KOPT-K1 (cell line): Measurements from ENCODE around the gene MYO7A.

ENCODE experiments used
- H3K27ac ChIP-seq: fragments of 200-600 bp; sonication (generic); 2 replicates; pipeline ENCODE4 v1.5.1; 2016; ENCODE audit warnings: antibody characterized with exemption, mild to moderate bottlenecking, low read depth, low read length; ENCODE audit not compliant: poor library complexity, severe bottlenecking
- H3K36me3 ChIP-seq: fragments of 200-600 bp; sonication (generic); 2 replicates; pipeline ENCODE4 v1.5.1; 2017; ENCODE audit warnings: antibody characterized with exemption, mild to moderate bottlenecking, low read length, moderate library complexity; ENCODE audit not compliant: insufficient read depth
- H3K9me3 ChIP-seq: fragments of 200-600 bp; sonication (generic); 2 replicates; pipeline ENCODE4 v1.5.1; 2017; ENCODE audit warnings: antibody characterized with exemption, low read length, mild to moderate bottlenecking; ENCODE audit not compliant: insufficient read depth, poor library complexity, severe bottlenecking

Gene MYO7A

DNA sequence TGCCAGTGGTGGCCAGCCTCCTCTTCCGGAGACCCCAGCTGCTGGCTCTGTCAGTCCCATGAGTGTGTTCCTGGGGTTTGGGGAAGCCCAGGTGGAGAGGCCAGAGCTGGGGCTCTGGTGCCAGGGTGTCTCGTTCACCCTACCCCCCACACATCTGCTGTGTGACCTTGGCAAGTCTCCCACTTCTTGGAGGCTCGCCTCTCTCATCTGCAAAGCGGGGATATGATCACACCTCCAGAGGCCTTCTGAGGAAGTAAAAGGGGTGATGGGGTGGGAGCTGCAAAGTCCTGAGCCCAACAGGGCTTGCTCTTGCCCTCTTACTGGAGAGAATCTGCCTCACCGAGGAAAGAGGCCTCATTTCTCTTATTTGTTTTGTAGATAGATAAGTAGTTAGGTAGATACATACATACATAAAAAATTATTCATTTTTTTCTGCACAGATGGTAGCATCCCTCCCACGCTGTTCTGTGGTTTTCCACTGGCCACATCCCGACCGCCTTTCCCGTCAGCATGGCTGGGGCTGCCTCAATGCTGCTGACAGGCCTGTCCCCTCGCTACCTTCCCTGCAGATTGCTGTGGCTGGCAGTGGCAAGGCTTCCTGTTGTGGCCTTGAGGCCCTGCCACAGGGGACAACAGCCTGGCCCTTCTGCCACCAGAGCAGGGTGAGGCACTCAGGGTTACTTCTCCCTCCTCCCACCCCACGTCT is 23.9 kb downstream of the MYO7A start:
- H3K9me3 ChIP-seq: no peaks in the 10 kb centered on the region
- no peak overlapping the region for H3K27ac ChIP-seq
- no peaks in the 10 kb centered on the region for H3K36me3 ChIP-seq

DNA sequence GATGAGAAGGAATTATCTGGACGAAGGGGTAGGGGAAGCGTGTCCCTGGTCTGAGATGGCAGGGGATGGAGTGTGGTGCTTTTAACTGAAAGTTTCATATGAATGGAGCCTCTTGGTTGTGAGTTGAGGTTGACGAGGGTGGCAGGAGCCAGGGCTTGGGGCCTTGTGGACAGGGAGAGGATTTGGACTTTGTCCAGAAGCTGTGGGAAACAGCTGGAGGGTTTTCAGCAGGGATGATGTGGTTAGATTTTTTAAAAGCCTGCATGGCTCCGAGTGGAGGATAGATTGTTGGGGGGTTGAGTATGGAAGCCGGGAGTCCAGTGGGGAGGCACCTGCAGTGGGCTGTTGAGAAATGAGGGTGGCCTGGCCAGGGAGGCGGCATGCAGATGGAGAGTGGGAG is 24.8 kb downstream of the MYO7A start:
- no peaks in the 10 kb centered on the region for H3K36me3 ChIP-seq
- no peak overlapping the region for H3K27ac ChIP-seq
- H3K9me3 ChIP-seq: no peaks in the 10 kb centered on the region

DNA sequence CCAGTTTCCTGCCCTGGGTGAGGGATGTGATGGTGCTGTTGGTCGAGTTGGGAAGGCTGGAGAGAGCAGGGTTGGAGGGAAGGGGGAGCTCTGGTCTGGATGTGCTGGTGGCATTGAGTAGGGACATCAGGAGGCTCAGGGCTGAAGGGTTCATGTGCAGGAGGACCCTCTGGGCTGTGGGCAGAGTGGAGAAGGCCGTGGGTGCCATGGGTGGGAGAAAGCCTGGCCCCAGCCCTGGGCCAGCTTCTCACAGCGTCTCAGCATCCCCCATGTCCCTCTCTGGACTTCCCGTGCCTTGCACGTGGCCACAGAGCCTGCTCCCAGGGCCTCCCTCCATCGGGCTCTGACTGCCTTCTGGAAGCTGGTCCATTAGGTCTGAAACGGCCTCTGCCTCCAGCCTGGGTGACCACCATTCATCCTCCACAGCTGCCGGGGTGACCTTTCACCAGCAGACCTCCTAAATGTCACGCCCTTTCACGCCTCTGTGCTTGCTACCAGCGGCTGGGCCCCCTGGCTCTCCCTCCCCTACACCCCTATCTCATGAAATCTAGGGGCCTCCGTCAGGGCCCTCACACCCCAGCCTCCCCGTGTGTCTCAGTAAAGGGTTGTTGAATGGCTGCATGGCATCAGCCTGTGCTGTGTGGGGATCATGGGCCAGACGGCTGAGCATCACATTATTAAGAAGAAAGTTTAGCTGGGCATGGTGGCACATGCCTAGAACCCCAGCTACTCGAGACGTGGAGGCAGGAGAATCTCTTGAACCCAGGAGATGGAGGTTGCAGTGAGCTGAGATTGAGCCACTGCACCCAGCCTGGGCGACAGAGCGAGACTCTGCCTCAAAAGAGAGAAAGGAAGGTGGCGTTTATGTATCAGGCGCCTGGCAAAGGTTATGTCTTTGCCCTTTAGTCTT is 25.5 kb downstream of the MYO7A start:
- Histone ChIP-seq H3K9me3 (no peaks in the 10 kb centered on the region), H3K27ac (no peak overlapping the region), H3K36me3 (no peaks in the 10 kb centered on the region)

DNA sequence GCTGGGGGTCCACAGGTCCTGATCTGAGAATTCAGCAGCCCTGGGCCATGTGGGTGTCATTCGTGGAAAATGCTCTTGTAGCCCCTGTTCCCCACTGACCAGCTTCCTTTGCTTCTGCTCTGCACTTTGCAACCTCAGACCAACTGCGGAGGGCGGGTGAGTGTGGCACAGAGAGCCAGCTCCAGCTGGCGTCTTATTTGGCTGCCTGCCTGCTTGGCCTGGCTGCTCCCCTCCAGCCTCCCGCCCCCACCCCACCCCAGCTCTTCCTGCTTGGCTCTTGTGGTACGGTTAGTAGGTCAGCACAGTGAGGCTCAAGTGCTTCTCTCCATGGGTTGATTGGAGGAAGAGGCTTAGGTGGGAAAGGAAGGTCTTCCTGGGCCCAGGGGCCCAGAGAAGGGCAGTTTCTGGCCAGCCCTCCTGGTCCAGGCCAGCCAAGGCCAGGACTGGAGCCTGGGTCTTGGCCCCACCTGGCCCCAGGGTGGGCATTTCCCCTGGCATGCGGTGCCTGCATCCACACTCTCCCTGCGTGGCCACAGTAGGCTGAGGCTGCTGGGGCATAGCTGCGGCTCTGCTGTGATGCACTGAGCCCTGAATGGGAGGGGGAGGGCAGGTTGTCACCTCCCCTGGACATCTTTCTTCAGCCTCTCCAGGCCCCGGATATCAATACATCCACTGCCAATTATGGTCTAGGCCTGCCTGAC is 26.5 kb downstream of the MYO7A start:
- H3K36me3 ChIP-seq: no peaks in the 10 kb centered on the region

DNA sequence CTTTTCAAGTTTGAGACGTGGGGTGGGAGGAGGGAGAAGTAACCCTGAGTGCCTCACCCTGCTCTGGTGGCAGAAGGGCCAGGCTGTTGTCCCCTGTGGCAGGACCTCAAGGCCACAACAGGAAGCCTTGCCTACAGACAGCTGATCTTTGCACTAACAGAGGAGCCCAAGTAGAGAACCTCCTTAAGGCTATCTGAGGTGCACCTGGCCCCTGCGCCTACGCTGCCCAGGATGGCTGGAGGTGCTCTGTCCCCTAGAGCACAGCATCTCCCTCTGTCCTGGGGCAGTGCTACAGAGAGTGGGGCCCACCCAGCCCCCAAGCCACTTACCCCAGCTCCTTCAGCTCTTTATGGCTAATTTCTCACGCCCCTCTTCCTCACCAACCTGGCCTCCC is 27.0 kb downstream of the MYO7A start:
- Histone ChIP-seq H3K36me3 (no peaks in the 10 kb centered on the region), H3K9me3 (no peaks in the 10 kb centered on the region), H3K27ac (no peak overlapping the region)

More for the DNA sequence above, 26.5 kb downstream of the MYO7A start:
- Histone ChIP-seq H3K9me3 (no peaks in the 10 kb centered on the region), H3K27ac (no peak overlapping the region)

DNA sequence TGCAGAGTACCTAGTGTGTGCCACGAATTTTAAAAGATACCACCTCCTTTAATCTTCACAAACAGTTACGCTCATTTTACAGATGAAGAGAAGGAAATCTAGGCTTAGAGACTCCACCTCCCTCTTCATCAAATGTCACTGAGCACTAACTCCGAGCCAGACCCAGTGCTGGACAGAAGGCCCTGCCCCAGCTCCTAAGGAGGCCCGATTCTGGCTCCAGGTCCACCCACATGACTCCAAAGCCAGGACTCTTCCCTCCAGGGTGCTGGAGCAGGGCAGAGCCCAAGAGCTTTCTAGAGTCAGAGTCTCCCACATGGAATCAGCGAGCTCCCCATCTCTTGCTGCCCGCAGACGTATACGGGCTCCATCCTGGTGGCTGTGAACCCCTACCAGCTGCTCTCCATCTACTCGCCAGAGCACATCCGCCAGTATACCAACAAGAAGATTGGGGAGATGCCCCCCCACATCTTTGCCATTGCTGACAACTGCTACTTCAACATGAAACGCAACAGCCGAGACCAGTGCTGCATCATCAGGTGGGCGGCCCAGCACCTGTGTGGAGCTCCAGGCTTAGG is 27.6 kb downstream of the MYO7A start:
- no peak overlapping the region for H3K27ac ChIP-seq
- no peaks in the 10 kb centered on the region for H3K9me3 ChIP-seq
- H3K36me3 ChIP-seq: no peaks in the 10 kb centered on the region

DNA sequence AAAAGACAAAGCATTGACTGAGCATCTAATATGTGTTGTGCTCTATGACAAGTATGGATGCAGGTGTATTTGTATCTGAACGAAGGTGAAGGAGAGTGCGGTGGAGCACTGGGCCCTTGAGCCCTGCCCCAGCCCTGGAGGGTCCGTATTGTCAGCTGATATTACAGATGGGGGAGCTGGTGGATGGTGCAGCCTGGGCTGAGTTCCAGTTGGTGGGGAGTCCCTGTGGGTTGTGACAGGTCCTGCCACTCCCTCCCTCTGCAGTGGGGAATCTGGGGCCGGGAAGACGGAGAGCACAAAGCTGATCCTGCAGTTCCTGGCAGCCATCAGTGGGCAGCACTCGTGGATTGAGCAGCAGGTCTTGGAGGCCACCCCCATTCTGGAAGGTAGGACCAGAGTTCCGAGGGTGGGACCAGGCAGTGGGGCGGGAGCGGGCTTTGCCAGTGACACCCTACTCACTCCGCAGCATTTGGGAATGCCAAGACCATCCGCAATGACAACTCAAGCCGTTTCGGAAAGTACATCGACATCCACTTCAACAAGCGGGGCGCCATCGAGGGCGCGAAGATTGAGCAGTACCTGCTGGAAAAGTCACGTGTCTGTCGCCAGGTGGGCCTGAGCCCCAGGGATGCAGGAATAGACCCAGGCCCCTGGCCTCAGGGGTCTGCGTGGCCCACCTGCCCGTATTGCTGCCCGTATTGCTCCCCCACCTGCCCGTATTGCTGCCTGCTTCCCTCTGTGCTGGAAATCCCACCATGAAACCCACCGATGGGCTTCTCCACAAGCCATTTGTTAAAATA is 28.6 kb downstream of the MYO7A start:
- Histone ChIP-seq H3K9me3 (no peaks in the 10 kb centered on the region), H3K27ac (no peak overlapping the region), H3K36me3 (no peaks in the 10 kb centered on the region)

DNA sequence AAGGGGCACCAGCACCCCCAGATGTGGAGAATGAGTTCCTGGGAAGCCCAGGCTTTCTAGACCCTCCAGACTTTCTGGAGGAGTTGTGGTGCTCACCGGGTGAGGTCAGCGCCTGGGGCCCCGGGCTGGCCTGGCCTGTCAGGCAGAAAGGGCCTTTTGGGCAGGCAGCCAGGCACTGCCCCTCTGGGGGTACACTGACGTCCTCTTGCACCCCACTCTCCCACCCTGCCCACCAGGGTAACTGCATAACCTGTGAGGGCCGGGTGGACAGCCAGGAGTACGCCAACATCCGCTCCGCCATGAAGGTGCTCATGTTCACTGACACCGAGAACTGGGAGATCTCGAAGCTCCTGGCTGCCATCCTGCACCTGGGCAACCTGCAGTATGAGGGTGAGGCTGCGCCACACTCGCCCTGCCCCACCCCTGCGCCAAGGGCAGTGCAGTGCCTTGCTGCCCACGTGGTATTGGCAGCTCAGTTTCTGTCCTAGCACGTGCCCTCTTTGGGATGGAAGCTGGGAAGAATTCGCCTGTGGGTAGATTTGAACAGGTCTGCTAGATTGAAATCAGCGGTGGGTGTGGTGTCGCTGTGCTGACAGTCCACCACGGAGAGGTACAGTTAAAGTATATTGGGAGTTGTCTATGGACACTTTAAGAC is 30.1 kb downstream of the MYO7A start:
- Histone ChIP-seq H3K27ac (no peak overlapping the region), H3K9me3 (no peaks in the 10 kb centered on the region), H3K36me3 (no peaks in the 10 kb centered on the region)

DNA sequence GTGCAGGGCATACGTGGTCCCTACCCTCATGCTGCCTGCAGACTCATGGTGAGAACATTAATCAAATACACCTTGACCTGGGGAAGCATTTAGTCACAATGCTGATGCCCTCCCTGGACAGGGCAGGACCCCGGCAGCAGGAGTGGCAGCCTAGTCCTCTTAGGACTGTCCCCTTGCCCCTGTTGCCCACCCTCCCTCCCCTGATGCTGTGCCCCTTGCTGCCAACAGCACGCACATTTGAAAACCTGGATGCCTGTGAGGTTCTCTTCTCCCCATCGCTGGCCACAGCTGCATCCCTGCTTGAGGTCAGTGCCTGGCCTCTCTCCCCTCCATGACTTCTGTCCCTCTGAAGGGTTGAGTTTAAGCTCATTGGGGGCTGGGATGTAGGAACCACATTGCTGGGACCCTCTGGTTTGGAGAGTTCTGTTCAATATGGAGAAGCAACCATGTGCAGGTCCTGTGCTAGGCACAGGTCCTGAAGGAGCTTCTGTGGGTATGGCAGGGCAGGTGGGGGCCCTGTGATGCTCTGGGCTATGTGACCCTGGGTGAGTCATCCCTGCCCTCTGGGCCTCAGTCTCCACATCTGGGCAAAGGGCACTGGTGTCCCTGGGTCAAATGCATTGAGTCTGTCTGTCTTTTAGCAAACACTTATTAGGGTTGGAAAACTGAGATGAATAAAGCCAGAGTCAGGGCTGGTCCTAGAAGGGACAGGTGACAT is 31.3 kb downstream of the MYO7A start:
- Histone ChIP-seq H3K27ac (no peak overlapping the region), H3K36me3 (no peaks in the 10 kb centered on the region), H3K9me3 (no peaks in the 10 kb centered on the region)

DNA sequence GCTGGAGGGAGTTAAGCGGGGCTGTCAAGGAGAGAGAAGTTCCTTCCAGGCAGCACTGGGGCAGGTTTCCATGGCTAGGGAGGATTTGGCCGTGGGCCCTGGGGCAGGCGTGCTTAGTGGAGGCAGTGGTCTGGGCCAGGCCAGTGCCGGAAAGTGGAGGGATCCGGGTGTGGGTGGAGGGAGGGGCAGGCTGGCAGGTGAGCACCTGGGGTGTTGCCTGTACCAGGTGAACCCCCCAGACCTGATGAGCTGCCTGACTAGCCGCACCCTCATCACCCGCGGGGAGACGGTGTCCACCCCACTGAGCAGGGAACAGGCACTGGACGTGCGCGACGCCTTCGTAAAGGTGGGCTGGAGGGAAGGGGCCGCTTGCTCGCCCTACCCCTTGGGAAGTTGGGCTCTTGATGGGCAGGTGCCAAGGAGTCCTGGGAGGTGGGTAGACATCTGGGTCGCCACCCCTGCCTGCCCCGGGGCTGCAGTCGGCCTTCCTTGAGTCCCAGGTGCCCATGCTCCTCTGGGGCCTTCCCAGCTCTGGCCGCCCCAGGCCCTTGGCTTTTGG is 32.0 kb downstream of the MYO7A start:
- Histone ChIP-seq H3K27ac (no peak overlapping the region), H3K36me3 (no peaks in the 10 kb centered on the region), H3K9me3 (no peaks in the 10 kb centered on the region)

DNA sequence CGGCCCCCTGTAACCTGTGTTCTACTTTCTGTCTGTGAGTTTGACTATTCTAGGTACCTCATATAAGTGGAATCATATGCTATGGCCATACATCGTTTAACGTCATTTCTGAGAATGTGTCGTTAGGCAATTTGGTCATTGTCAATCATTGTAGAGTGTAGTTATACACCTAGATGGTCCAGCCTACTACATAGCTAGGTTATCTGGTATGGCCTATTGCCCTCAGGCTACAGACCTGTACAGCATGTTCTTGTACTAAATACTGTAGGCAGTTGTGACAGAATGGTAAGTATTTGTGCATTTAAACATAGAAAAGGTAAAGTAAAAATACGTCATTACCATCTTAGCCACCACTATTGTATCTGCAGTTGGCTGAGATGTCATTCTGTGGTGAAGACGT is 35.2 kb downstream of the MYO7A start:
- H3K27ac ChIP-seq: no peak overlapping the region
- no peaks in the 10 kb centered on the region for H3K36me3 ChIP-seq
- no peaks in the 10 kb centered on the region for H3K9me3 ChIP-seq

DNA sequence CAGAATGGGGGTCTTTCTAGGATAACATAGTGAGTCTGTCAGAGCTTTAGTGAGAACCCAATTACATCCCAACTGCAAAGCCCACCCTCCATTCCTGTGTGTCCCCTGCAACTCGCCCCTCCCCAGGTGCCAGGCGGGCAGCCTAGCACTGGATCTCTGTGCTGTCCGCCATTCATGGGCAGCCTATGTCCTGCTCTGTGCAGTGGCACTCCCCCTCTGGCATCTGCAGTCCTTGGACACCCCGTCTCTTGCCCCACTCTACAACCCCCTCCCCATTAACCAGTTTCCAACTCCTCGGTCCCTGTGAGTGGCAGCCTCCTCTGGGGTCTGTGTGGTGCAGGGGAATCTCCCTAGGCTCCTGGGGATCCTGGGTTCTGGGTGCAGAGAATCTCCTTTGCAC is 37.0 kb downstream of the MYO7A start:
- Histone ChIP-seq H3K36me3 (no peaks in the 10 kb centered on the region), H3K27ac (no peak overlapping the region), H3K9me3 (no peaks in the 10 kb centered on the region)

DNA sequence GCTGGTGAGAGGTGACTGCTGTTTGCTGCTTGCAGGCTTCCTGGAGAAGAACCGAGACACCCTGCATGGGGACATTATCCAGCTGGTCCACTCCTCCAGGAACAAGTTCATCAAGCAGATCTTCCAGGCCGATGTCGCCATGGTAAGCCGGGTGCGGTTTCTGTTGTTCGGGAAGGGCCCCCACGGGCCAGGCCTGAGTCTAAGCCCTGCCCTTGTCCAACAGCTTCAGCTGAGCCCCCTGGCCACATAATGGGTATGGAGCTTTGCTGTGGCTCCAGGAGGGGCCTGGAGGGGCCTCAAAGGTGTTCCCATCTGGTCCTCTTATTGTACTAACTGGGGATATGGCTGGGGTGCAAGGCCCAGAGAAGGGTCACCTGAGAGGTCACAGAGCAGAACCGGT is 38.0 kb downstream of the MYO7A start:
- Histone ChIP-seq H3K36me3 (no peaks in the 10 kb centered on the region), H3K27ac (no peak overlapping the region), H3K9me3 (no peaks in the 10 kb centered on the region)
